GM23338 (cell line): ENCODE data around the gene ACTBL2. TPM values are rescaled to one million over a fixed set of nuclear protein-coding genes. Genes with fewer than 3 reads are reported as not detected.
A peak's percentile ranks its signal among the peaks of the same experiment; 100 is the strongest.

Source experiments
- ATAC-seq: fragments of 200-7000 bp; cut with Tn5 transposase; 3 replicates; pipeline ENCODE4 v1.9.1; 2020
- DNase-seq: peaks from one replicate; pipeline ENCODE4 v3.0.0-alpha.2; 2015; ENCODE audit warnings: low spot score
- H2AFZ ChIP-seq: fragments of 200-600 bp; sonication (generic); 2 replicates; pipeline ENCODE4 v1.8.0; 2016; ENCODE audit warnings: antibody characterized with exemption, mild to moderate bottlenecking, moderate library complexity
- H3F3A ChIP-seq: fragments of 200-600 bp; sonication (generic); replicated peaks from 2 replicates; pipeline ENCODE4 v1.8.0; 2017; ENCODE audit warnings: antibody characterized with exemption, mixed run types, low read depth
- H3K27ac ChIP-seq: fragments of 200-600 bp; sonication (generic); 2 replicates; pipeline ENCODE4 v1.6.1; 2016; ENCODE audit warnings: low read depth
- H3K27me3 ChIP-seq: fragments of 200-600 bp; sonication (generic); 2 replicates; pipeline ENCODE4 v1.8.0; 2016; ENCODE audit warnings: mild to moderate bottlenecking, mixed run types, moderate library complexity; ENCODE audit not compliant: insufficient read depth
- H3K36me3 ChIP-seq: fragments of 200-600 bp; sonication (generic); 2 replicates; pipeline ENCODE4 v1.8.0; 2016; ENCODE audit warnings: mild to moderate bottlenecking; ENCODE audit not compliant: insufficient read depth
- H3K4me1 ChIP-seq: fragments of 200-600 bp; sonication (generic); 2 replicates; pipeline ENCODE4 v1.8.0; 2016; ENCODE audit warnings: mild to moderate bottlenecking, moderate library complexity; ENCODE audit not compliant: insufficient read depth
- H3K4me2 ChIP-seq: fragments of 200-600 bp; sonication (generic); 2 replicates; pipeline ENCODE4 v1.7.1; 2017; ENCODE audit warnings: mixed run types
- H3K4me3 ChIP-seq: fragments of 200-600 bp; sonication (generic); 2 replicates; pipeline ENCODE4 v1.6.1; 2016; ENCODE audit warnings: mixed run types
- H3K79me2 ChIP-seq: fragments of 200-600 bp; sonication (generic); replicated peaks from 2 replicates; pipeline ENCODE4 v1.8.0; 2017; ENCODE audit warnings: mild to moderate bottlenecking; ENCODE audit not compliant: insufficient read depth
- H3K9me2 ChIP-seq: fragments of 200-600 bp; sonication (generic); 2 replicates; pipeline ENCODE4 v1.8.0; 2017; ENCODE audit not compliant: insufficient read depth
- H4K20me1 ChIP-seq: fragments of 200-600 bp; sonication (generic); replicated peaks from 2 replicates; pipeline ENCODE4 v1.8.0; 2017; ENCODE audit warnings: mild to moderate bottlenecking; ENCODE audit not compliant: insufficient read depth
- H3K27ac Mint-ChIP-seq: 2 replicates; pipeline ENCODE4 v1.8.0; 2020; ENCODE audit warnings: inconsistent platforms, mild to moderate bottlenecking, moderate library complexity, mixed read lengths
- H3K27me3 Mint-ChIP-seq: 3 replicates; pipeline ENCODE4 v1.8.0; 2022; ENCODE audit warnings: low read depth, mild to moderate bottlenecking, moderate library complexity, mixed read lengths, inconsistent platforms; ENCODE audit not compliant: insufficient read depth, poor library complexity
- H3K36me3 Mint-ChIP-seq: 3 replicates; pipeline ENCODE4 v1.8.0; 2021; ENCODE audit warnings: low read depth, mild to moderate bottlenecking, inconsistent platforms, moderate library complexity, mixed read lengths
- H3K4me1 Mint-ChIP-seq: 3 replicates; pipeline ENCODE4 v1.8.0; 2020; ENCODE audit warnings: mild to moderate bottlenecking, inconsistent platforms, mixed read lengths
- H3K4me3 Mint-ChIP-seq: 3 replicates; pipeline ENCODE4 v1.8.0; 2021; ENCODE audit warnings: moderate library complexity, mild to moderate bottlenecking, inconsistent platforms, mixed read lengths
- H3K9me3 Mint-ChIP-seq: 3 replicates; pipeline ENCODE4 v1.8.0; 2020; ENCODE audit warnings: moderate library complexity, mild to moderate bottlenecking, inconsistent platforms, mixed read lengths
- CREB1 ChIP-seq: fragments of 250-450 bp; sonication (Bioruptor Pico); IDR thresholded peaks from 2 replicates; pipeline ENCODE4 v1.5.0; 2020; ENCODE audit warnings: low read depth, mild to moderate bottlenecking, moderate library complexity
- ETS1 ChIP-seq: IDR thresholded peaks from 2 replicates; pipeline ENCODE4 v1.6.1; 2016; ENCODE audit warnings: antibody characterized with exemption
- EZH2 ChIP-seq: fragments of 200-600 bp; sonication (generic); IDR thresholded peaks from one replicate; pipeline ENCODE4 v1.8.0; 2017; ENCODE audit warnings: antibody characterized with exemption, mild to moderate bottlenecking, low read depth; ENCODE audit not compliant: unreplicated experiment
- EZH2phosphoT487 ChIP-seq: fragments of 200-600 bp; sonication (generic); IDR thresholded peaks from one replicate; pipeline ENCODE4 v1.8.1; 2018; ENCODE audit warnings: antibody characterized with exemption; ENCODE audit not compliant: unreplicated experiment
- NANOG ChIP-seq: IDR thresholded peaks from 2 replicates; pipeline ENCODE4 v1.6.1; 2016; ENCODE audit warnings: antibody characterized with exemption, borderline replicate concordance
- REST ChIP-seq: IDR thresholded peaks from one replicate; pipeline ENCODE4 v1.6.1; 2018; ENCODE audit warnings: antibody characterized with exemption; ENCODE audit not compliant: unreplicated experiment
- STAT1 ChIP-seq: IDR thresholded peaks from one replicate; pipeline ENCODE4 v1.6.1; 2016; ENCODE audit warnings: antibody characterized with exemption; ENCODE audit not compliant: unreplicated experiment
- ZNF114 ChIP-seq: fragments of 250-450 bp; sonication (Bioruptor Pico); IDR thresholded peaks from 2 replicates; pipeline ENCODE4 v1.5.0; 2020; ENCODE audit warnings: mild to moderate bottlenecking, moderate library complexity
- ZNF331 ChIP-seq: fragments of 250-450 bp; sonication (Bioruptor Pico); IDR thresholded peaks from 2 replicates; pipeline ENCODE4 v1.5.0; 2020; ENCODE audit warnings: low read depth, mild to moderate bottlenecking, moderate library complexity
- ZNF462 ChIP-seq: fragments of 250-450 bp; sonication (Bioruptor Pico); IDR thresholded peaks from 2 replicates; pipeline ENCODE4 v1.5.0; 2020; ENCODE audit warnings: mild to moderate bottlenecking, moderate library complexity
- polyA plus RNA-seq: library from polyadenylated mRNA; unstranded; fragments of >200 nt; fragmentation: Nextera tagmentation; extraction: Ambion mirVana; gene quantifications from 2 replicates; pipeline ENCODE4 v1.2.1, GENCODE V29; 2016
- total RNA-seq: library from RNA; depleted of rRNA; stranded (reverse); fragments of >200 nt; shearing (Covaris generic); gene quantifications from 2 replicates; pipeline ENCODE4 v1.2.3, GENCODE V29; 2014

ACTBL2 gene
- total and polyA plus RNA-seq, 2 experiments from 2014 or later: not detected

- H3K27ac Mint-ChIP-seq: no peak overlapping the region
- no peaks in the 10 kb centered on the region for H3K36me3 ChIP-seq
- H2AFZ ChIP-seq: no peak overlapping the region
- no peaks in the 10 kb centered on the region; the same call in 2 of the 3 replicates for H3K4me1 Mint-ChIP-seq
- no peak overlapping the region for H3K4me3 Mint-ChIP-seq
- H3K4me2 ChIP-seq: no peak overlapping the region
- no peak for TF ChIP-seq CREB1
- no peaks in the 10 kb centered on the region for H3K9me3 Mint-ChIP-seq
- H3K27ac ChIP-seq: no peak overlapping the region
- no peaks in the 10 kb centered on the region for H3K36me3 Mint-ChIP-seq
- peaks cover 6% of the 10 kb centered on the region for H3K27me3 Mint-ChIP-seq
- no peaks in the 10 kb centered on the region for H3K27me3 ChIP-seq
- H3K4me3 ChIP-seq: no peak overlapping the region
- DNase-seq (no peak), ATAC-seq (no peak)
- no peaks in the 10 kb centered on the region for H3K79me2 ChIP-seq
- H3K4me1 ChIP-seq: no peaks in the 10 kb centered on the region
- H3K9me2 ChIP-seq: peaks cover 7% of the 10 kb centered on the region; the same call in 1 of the 2 replicates
- no peaks in the 10 kb centered on the region for H3F3A ChIP-seq
- H4K20me1 ChIP-seq: no peaks in the 10 kb centered on the region; the same call in 1 of the 2 replicates
These were observed 28.9 kb downstream of the ACTBL2 start for GRCh38 chr5:57453728-57454127.

- H3K9me2 ChIP-seq: peaks cover 7% of the 10 kb centered on the region; the same call in 1 of the 2 replicates
- no peak overlapping the region for H3K4me3 ChIP-seq
- H3K27me3 ChIP-seq: no peaks in the 10 kb centered on the region
- Mint-ChIP-seq H3K27ac (no peak overlapping the region), H3K4me3 (no peak overlapping the region), H3K27me3 (peaks cover 6% of the 10 kb centered on the region), H3K9me3 (no peaks in the 10 kb centered on the region), H3K36me3 (no peaks in the 10 kb centered on the region), H3K4me1 (no peaks in the 10 kb centered on the region; the same call in 2 of the 3 replicates)
- DNase-seq (no peak), ATAC-seq (no peak)
- no peaks in the 10 kb centered on the region for H3K36me3 ChIP-seq
- no peaks in the 10 kb centered on the region; the same call in 1 of the 2 replicates for H4K20me1 ChIP-seq
- H3K4me2 ChIP-seq: no peak overlapping the region
- H3K27ac ChIP-seq: no peak overlapping the region
- no peaks in the 10 kb centered on the region for H3K4me1 ChIP-seq
- H3K79me2 ChIP-seq: no peaks in the 10 kb centered on the region
- 0 out of 2 replicates have a peak overlapping the region, but pooled peaks have one; percentile 43 for H2AFZ ChIP-seq
- no peaks in the 10 kb centered on the region for H3F3A ChIP-seq
- TF ChIP-seq EZH2phosphoT487 (no peak), ZNF114 (no peak), REST (no peak), ZNF462 (CRISPR knock-in tag) (no peak), NANOG (no peak), EZH2 (no peak), ETS1 (no peak), STAT1 (no peak), ZNF331 (CRISPR knock-in tag) (no peak)
These were observed 29.7 kb downstream of the ACTBL2 start for GRCh38 chr5:57452885-57453284.
